Bronchial epithelial cell (primary cell): Measurements from ENCODE around the gene TRIM69. TPM values are rescaled to one million over a fixed set of nuclear protein-coding genes. Genes with fewer than 3 reads are reported as not detected.
A peak's percentile ranks its signal among the peaks of the same experiment; 100 is the strongest.
"Not testable (repeated sequence)": the region's sequence is repeated elsewhere in the genome, so short reads cannot be mapped to it uniquely, and the experiment has no call there.

Experiments
- DNase-seq: peaks from one replicate; pipeline ENCODE4 v3.0.0-alpha.2; 2010; ENCODE audit warnings: low read depth
- FAIRE-seq: peaks from 2 replicates; lab custom pipeline; 2011; peaks lifted over from hg19 to GRCh38; lab: Jason Lieb, UNC
- H3K27me3 ChIP-seq: 2 replicates; pipeline ENCODE4 v1.5.1; 2011; ENCODE audit warnings: low read length; ENCODE audit not compliant: control insufficient read depth, insufficient read depth
- H3K36me3 ChIP-seq: 2 replicates; pipeline ENCODE4 v1.5.1; 2011; ENCODE audit warnings: low read length; ENCODE audit not compliant: control insufficient read depth, insufficient read depth
- H3K4me3 ChIP-seq: 2 replicates; pipeline ENCODE4 v1.5.1; 2011; ENCODE audit warnings: mild to moderate bottlenecking, low read depth, low read length, control low read depth
- CTCF ChIP-seq: IDR thresholded peaks from 2 replicates; pipeline ENCODE4 v1.5.1; 2011; ENCODE audit warnings: mild to moderate bottlenecking, moderate library complexity, low read length, control low read depth, inconsistent platforms; ENCODE audit not compliant: insufficient read depth, severe bottlenecking
- total RNA-seq: library from RNA; depleted of rRNA; stranded (reverse); fragments of >200 nt; gene quantifications from 2 replicates; pipeline ENCODE4 v1.2.1, GENCODE V29; 2014

TRIM69 gene
- total RNA-seq, 1 donor from 2014 or later, result 7.1 TPM

- DNase-seq (no peak), FAIRE-seq (no peak)
- no peak for TF ChIP-seq CTCF
- Histone ChIP-seq H3K27me3 (no peaks in the 10 kb centered on the region), H3K36me3 (no peaks in the 10 kb centered on the region), H3K4me3 (no peak overlapping the region)
Observed at GRCh38 chr15:44734839-44735481, 1.4 kb upstream of the TRIM69 start.

GRCh38 chr15:44735482-44736180 is 697 bp upstream of the TRIM69 start:
- no peaks in the 10 kb centered on the region for H3K36me3 ChIP-seq
- H3K27me3 ChIP-seq, result no peaks in the 10 kb centered on the region
- no peak overlapping the region for H3K4me3 ChIP-seq
- FAIRE-seq, result no peak
- DNase-seq, result no peak
- no peak for TF ChIP-seq CTCF

- DNase-seq (peak; percentile 60), FAIRE-seq (no peak)
- no peaks in the 10 kb centered on the region for H3K27me3 ChIP-seq
- TF ChIP-seq CTCF, result peak; percentile 43
- H3K36me3 ChIP-seq, result no peaks in the 10 kb centered on the region
- H3K4me3 ChIP-seq, result no peak overlapping the region
Observed at GRCh38 chr15:44738340-44738984, 2.1 kb downstream of the TRIM69 start.

- not testable (repeated sequence) for FAIRE-seq, H3K4me3 ChIP-seq, H3K27me3 ChIP-seq, H3K36me3 ChIP-seq, DNase-seq
Observed at GRCh38 chr15:44739222-44739847, 3.0 kb downstream of the TRIM69 start.

- DNase-seq, H3K27me3 ChIP-seq, H3K4me3 ChIP-seq, H3K36me3 ChIP-seq, FAIRE-seq: not testable (repeated sequence)
Observed at GRCh38 chr15:44743454-44743853, 7.1 kb downstream of the TRIM69 start.

- no peaks in the 10 kb centered on the region for H3K36me3 ChIP-seq
- DNase-seq (no peak), FAIRE-seq (no peak)
- no peak overlapping the region for H3K4me3 ChIP-seq
- no peaks in the 10 kb centered on the region for H3K27me3 ChIP-seq
- TF ChIP-seq CTCF, result no peak
Observed at GRCh38 chr15:44753345-44753744, 17.0 kb downstream of the TRIM69 start.
